ENCODE data around the gene POLR2E.

DNA sequence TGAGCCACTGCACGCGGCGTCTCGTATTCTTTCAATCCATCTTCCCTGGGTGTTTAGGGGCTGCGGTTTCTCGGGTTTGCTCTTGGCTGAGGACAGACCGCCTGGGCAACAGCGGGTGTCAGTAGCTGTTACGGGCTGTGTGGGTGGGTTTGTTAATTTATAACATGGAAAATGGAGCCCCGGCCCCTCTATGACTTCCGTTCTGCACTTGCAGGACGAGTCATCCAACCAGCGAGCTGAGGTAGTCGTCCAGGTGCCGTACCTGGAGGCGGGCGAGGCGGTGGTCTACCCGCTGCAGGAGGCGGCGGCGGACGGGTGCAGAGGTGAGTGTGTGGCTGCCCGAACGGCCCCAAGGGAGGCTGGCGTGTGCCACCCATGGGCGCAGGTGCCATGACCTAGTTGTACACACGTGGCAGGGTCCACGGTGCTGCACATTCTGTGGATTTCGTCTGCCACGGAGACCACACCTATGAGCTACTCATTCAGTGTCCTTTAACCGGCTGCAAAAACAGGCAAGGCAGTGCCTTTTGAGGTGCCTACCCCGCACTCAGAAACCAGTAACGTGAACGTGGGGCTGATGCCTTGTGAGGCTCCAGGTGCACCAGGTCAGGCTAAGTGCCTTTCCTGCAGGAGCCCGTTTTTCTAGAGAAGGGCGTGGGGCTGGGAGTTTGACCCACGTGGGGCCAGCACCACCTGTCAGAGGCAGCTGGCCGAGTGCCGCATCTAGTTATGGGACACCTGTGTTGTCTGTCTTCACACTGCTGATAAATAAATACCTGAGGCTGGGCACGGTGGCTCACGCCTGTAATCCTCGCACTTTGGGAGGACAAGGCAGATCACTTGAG, 10.9 kb downstream of the POLR2E start:
- TF ChIP-seq, protein P1, sequence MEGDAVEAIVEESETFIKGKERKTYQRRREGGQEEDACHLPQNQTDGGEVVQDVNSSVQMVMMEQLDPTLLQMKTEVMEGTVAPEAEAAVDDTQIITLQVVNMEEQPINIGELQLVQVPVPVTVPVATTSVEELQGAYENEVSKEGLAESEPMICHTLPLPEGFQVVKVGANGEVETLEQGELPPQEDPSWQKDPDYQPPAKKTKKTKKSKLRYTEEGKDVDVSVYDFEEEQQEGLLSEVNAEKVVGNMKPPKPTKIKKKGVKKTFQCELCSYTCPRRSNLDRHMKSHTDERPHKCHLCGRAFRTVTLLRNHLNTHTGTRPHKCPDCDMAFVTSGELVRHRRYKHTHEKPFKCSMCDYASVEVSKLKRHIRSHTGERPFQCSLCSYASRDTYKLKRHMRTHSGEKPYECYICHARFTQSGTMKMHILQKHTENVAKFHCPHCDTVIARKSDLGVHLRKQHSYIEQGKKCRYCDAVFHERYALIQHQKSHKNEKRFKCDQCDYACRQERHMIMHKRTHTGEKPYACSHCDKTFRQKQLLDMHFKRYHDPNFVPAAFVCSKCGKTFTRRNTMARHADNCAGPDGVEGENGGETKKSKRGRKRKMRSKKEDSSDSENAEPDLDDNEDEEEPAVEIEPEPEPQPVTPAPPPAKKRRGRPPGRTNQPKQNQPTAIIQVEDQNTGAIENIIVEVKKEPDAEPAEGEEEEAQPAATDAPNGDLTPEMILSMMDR (IDR thresholded peaks at IDR 0.05; ENCODE audit: low read depth, low read length, poor library complexity, severe bottlenecking), result no peak
- TF ChIP-seq EZH2phosphoT487 (IDR thresholded peaks at IDR 0.05; ENCODE audit: borderline replicate concordance, low read length), result no peak
